Epithelial cell of esophagus (primary cell): Measurements from ENCODE around the gene HTATIP2.
"Not testable (repeated sequence)": the region's sequence is repeated elsewhere in the genome, so short reads cannot be mapped to it uniquely, and the experiment has no call there.

ENCODE experiments used
- DNase-seq: peaks from one replicate; pipeline ENCODE4 v3.0.0; 2010; ENCODE audit warnings: low read depth
- H3K4me3 ChIP-seq: 2 replicates; pipeline ENCODE4 v1.5.1; 2011; ENCODE audit warnings: mild to moderate bottlenecking, low read length, control low read depth
- TF ChIP-seq, protein P1 (sequence below): IDR thresholded peaks from 2 replicates; pipeline ENCODE4 v1.5.1; 2011; ENCODE audit warnings: low read depth, mild to moderate bottlenecking, low read length, control low read depth, inconsistent platforms; ENCODE audit not compliant: insufficient read depth; ENCODE audit errors: missing control alignments

Gene HTATIP2

DNA sequence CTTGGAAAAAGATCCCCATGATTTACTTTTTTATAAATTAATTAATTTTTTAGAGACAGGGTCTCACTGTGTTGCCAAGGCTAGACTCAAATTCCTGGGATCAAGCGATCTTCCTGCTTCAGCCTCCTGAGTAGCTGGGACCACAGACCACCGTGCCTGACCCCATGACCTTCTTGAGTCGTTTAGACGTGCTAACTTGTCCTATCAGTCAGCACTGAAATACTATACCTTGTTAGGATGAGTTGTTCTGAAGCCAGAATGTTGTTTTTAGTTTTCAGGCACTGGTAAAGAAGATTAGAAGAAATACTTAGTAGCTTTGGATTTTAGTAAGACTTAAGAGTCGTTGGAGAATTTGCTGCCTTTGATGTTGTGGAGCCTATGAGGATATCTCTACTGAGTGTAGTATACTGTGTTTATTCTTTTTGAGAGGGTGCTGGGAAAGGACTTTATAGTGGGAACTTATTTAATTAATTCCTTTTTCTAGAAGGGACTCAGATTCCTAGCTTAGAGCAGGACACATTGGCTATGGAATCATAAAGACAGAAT is 8.6 kb downstream of the HTATIP2 start:
- TF ChIP-seq, protein P1, sequence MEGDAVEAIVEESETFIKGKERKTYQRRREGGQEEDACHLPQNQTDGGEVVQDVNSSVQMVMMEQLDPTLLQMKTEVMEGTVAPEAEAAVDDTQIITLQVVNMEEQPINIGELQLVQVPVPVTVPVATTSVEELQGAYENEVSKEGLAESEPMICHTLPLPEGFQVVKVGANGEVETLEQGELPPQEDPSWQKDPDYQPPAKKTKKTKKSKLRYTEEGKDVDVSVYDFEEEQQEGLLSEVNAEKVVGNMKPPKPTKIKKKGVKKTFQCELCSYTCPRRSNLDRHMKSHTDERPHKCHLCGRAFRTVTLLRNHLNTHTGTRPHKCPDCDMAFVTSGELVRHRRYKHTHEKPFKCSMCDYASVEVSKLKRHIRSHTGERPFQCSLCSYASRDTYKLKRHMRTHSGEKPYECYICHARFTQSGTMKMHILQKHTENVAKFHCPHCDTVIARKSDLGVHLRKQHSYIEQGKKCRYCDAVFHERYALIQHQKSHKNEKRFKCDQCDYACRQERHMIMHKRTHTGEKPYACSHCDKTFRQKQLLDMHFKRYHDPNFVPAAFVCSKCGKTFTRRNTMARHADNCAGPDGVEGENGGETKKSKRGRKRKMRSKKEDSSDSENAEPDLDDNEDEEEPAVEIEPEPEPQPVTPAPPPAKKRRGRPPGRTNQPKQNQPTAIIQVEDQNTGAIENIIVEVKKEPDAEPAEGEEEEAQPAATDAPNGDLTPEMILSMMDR = no peak
- DNase-seq = no peak
- no peak overlapping the region for H3K4me3 ChIP-seq

DNA sequence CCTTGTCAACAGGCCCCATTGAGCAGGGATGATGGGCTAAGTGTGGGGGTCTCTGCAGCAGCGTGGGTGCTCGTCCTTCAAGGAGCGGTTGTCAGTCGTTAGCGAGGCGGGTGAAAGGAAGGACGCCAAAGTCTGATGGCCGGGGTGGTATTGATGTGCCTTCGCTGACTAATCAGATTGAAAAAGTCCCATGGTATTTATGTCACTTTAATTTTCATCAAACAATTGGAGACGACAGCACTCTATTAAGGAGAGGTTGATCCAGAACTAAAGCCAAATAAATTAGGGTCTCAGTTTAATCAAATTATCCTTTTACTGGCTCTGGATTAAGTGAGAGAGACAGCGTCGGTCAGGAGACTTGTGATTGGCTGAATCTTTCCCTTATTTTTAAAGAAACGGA is 9.6 kb downstream of the HTATIP2 start:
- no peak overlapping the region for H3K4me3 ChIP-seq
- DNase-seq = no peak
- TF ChIP-seq, protein P1 = no peak

DNA sequence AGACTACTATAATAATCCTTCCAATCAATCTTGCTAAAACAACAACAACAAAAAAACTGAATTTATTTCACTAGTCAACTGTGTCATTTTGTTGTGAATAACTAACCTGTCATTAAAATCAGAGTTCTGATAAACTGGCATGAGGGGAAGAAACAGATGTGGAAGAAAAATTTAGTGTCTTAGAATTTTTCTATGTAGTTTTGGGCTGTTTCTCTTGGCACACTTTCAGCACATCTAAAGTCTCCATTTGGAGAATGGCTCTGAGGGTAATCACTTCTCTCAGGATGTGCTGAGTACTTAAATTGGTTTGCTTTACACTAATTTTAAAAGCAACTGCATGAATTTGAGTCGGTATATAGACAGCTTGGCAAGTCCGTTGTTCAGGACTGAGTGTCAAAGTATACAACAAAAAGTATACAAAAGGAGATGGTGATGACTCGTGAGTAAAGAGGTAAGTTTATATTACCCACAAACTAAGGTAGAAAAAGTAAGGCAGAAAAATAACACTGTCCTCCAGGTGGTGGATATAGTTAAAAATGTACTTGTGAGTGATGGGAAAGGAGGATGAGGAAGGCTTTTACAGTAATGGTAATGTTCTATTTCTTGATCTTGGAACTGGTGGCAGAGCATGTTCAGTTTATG is 10.2 kb downstream of the HTATIP2 start:
- no peak overlapping the region for H3K4me3 ChIP-seq
- TF ChIP-seq, protein P1 = no peak
- DNase-seq = no peak

DNA sequence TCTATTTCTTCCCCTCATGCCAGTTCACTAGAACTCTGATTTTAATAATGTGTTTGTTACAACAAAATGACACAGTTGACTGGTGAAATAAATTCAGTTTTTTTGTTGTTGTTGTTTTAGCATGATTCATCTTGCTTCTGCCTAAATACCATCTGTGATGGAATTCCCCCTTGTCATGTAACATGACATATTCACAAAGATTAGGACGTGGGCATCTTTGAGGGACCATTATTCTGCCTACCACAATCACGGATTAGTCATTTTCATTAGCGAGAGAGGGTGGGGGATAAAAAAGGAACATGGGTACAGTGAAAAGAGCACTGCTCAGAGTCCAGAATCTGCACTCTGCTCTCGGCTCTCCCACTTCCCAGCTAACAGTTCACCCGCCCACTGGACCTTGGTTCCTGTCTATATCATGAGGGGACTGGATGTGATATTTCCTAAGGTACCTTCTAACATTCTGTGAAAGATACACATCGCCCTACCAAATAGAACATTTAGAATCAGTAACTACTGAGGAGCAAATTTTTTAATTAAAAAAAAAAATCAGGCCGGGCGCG is 11.3 kb downstream of the HTATIP2 start:
- H3K4me3 ChIP-seq = no peak overlapping the region
- peak; percentile 39 for DNase-seq
- TF ChIP-seq, protein P1 = no peak

DNA sequence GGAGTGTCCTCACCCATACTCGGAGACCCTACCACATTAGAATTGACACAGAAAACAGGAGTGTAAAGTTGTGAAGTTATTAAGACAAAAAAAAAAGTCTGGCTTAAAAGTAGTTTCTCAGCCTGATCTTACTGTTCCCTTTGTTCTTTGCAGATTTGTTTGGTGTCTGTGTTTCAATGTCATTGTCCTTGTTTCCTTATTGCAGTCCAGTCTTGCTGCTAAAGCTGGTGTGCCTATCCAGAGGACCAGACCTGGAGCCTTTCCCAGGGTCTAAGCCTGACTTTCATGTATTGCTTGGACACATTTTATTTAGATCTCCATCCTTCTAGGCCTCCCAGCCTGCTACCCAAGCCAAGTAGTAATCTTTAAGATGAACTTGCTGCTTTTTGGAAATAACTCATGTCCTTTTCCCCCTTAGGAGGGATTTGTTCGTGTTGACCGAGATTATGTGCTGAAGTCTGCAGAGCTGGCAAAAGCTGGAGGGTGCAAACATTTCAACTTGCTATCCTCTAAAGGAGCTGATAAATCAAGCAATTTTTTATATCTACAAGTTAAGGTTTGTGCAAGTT is 12.7 kb downstream of the HTATIP2 start:
- TF ChIP-seq, protein P1 = no peak
- H3K4me3 ChIP-seq = no peak overlapping the region
- no peak for DNase-seq

DNA sequence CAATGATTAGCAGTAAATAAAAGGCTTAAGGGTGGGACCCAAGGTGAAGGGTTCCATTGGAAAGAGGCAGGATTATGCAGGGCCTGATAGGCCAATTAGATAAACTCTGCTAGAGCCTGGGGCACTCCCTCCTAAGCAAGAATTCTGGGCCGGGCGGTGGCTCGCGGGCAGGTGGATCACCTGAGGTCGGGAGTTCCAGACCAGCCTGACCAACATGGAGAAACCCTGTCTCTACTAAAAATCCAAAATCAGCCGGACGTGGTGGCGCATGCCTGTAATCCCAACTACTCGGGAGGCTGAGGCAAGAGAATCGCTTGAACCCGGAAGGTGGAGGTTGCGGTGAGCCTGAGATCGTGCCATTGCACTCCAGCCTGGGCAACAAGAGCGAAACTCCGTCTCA is 22.5 kb downstream of the HTATIP2 start:
- not testable (repeated sequence) for DNase-seq, H3K4me3 ChIP-seq

DNA sequence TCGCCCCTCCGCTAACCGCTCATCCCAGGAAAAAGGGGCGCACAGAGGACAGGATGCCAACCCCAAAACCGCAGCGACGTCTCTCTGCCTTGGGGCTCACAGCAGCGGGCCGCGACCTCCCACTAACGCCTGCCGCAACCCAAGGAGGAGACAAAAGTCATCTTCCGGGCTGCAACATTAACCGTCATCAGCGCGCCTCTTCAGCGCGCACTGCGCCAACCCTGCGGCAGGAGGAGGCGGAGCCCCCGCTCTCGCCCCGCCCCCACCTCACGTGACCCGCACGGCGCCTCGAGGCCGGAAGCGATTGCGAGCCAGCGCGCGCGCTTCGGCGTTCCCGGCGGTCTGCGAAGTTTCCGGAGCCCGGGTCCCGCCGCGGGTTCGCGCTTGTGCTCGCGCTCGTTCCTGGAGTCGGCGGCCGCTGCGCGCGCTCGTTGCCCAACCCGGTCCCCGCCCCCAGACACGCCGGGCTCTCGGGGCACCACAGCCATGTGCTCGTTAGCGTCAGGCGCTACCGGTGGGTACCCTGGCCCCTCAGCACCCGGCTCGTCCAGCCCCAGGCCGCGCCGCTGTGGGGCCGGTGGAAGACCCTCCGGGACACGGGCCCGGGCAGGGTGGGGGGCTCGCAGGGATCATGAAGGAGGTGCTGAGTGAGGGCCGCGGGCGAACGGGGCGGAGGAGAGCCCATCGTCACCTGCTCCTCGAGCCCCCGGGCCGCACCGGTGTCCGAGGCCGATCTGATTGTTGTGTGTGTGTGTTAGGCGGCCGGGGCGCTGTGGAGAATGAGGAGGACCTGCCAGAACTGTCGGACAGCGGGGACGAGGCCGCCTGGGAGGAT is 24.0 kb downstream of the HTATIP2 start, which contains the start of gene PRMT3:
PRMT3 (plus strand) TSS at position 456 of the 835 bp plus-strand sequence; CDS start at position 487, 31 bp downstream.
- DNase-seq = peak; percentile 97
- TF ChIP-seq, protein P1 = no peak
- peak within 1 kb of the TSS; percentile 90 for H3K4me3 ChIP-seq
